Fibroblast of upper back skin (primary cell): ENCODE data around the gene ANKRD33B.
"Not testable (repeated sequence)": the region's sequence is repeated elsewhere in the genome, so short reads cannot be mapped to it uniquely, and the experiment has no call there.

Experiments
- DNase-seq: peaks from one replicate; pipeline ENCODE4 v3.0.0-alpha.2; 2013

ANKRD33B gene

GRCh38 chr5:10538103-10538788, 25.6 kb upstream of the ANKRD33B start:
- DNase-seq = no peak

- DNase-seq = no peak
These were observed 24.8 kb upstream of the ANKRD33B start for GRCh38 chr5:10538789-10539686.

GRCh38 chr5:10539687-10539998, 24.2 kb upstream of the ANKRD33B start:
- peak; percentile 58 for DNase-seq

- no peak for DNase-seq
These were observed 23.8 kb upstream of the ANKRD33B start for GRCh38 chr5:10540036-10540544.

GRCh38 chr5:10540951-10541646, 22.8 kb upstream of the ANKRD33B start:
- DNase-seq = no peak

GRCh38 chr5:10542055-10542550, 21.8 kb upstream of the ANKRD33B start:
- no peak for DNase-seq

- DNase-seq = no peak
These were observed 20.3 kb upstream of the ANKRD33B start for GRCh38 chr5:10543585-10544040.

GRCh38 chr5:10545084-10545483, 18.8 kb upstream of the ANKRD33B start:
- DNase-seq = no peak

GRCh38 chr5:10546186-10546585, 17.7 kb upstream of the ANKRD33B start:
- no peak for DNase-seq

- no peak for DNase-seq
These were observed 15.3 kb upstream of the ANKRD33B start for GRCh38 chr5:10548418-10549122.

- not testable (repeated sequence) for DNase-seq
These were observed 14.8 kb upstream of the ANKRD33B start for GRCh38 chr5:10549123-10549514.

- no peak for DNase-seq
These were observed 13.5 kb upstream of the ANKRD33B start for GRCh38 chr5:10550222-10550995.

GRCh38 chr5:10551782-10552138, 12.1 kb upstream of the ANKRD33B start:
- no peak for DNase-seq

GRCh38 chr5:10552183-10553143, 11.4 kb upstream of the ANKRD33B start:
- DNase-seq = no peak

GRCh38 chr5:10553476-10553875, 10.4 kb upstream of the ANKRD33B start:
- no peak for DNase-seq

GRCh38 chr5:10555277-10555684, 8.6 kb upstream of the ANKRD33B start:
- peak; percentile 83 for DNase-seq

- DNase-seq = peak; percentile 56
These were observed 7.5 kb upstream of the ANKRD33B start for GRCh38 chr5:10556289-10556807.

- no peak for DNase-seq
These were observed 6.8 kb upstream of the ANKRD33B start for GRCh38 chr5:10556893-10557746.

- no peak for DNase-seq
These were observed 4.7 kb upstream of the ANKRD33B start for GRCh38 chr5:10559151-10559550.
